GM18861 (cell line): Measurements from ENCODE around the gene PCDH1.

Experiments used
- ATAC-seq: cut with Tn5 transposase; IDR thresholded peaks from one replicate; pipeline ENCODE4 v1.9.1; 2021; ENCODE audit not compliant: unreplicated experiment

The PCDH1 gene

GRCh38 chr5:141857226-141857625, 21.0 kb downstream of the PCDH1 start:
- ATAC-seq = no peak

DNA sequence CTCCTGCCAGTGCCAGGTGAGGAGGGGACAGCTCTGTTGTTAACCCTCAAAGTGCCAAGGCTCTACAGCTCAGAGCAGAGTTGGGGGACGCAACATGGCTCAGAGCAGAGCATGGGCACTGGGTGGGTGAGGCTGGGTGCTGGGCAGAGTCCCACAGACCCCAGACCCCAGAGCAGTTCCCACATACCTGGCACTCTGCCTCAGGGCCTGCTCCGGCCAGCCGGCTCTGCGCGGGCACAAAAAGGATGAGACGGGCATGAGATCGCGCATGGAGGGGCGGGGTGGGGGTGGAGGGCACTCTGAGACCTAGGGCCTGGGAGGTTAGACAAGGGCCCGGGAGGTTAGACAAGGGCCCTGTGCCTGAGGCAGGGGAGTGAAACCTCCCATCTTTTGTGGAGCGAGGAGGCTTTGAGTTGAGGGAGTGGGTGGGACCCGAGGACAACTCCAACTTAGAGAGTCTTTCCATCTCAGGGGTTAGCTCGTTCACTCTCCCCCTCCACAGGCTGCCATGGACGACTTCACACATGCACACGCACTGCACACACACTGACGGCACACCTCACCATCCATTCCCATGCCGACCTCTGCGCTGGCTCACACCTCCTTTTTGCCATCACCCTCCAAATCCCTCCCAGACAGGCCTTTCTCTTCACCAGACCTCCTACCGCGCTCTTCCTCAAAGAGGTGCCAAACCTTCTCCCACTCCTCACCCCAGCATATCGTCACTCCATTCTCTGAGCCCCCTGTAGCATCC, 22.0 kb downstream of the PCDH1 start:
- ATAC-seq = no peak

DNA sequence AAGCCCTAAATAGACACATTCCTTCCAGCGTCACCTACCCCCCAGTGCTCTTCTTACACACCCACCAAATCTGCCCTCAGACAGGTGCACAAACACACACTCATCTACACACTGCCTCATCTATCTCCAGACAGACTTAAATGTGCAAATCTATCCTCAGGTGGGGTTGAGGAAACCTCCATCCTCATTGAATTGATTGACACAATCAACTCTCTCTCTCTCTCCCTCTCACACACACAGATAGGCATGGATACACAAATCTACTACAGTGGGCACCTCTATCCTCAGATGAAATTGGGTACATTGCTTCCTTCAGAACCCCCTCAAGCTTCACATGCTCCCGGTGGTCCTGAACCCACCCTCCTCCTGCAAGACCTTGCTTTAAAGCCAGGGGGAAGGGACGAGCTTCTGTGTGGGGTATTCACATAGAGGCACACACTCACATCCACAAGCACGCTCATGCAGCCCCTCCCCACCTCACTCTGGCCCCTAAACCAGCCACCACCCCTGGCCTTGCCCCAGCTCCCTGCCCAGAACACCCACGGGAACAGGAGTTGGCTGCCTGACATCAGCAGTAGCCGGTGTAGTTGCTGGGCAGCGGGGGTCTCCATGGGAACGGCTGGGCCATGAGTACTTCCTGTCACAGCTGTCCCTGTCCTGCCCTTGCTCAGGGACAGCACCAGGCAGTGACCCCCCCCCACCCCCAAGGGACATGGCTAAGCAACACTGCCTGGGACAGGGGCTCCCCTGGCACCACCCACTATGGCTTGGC, 22.8 kb downstream of the PCDH1 start:
- no peak for ATAC-seq

GRCh38 chr5:141853895-141854626, 24.1 kb downstream of the PCDH1 start:
- no peak for ATAC-seq

- no peak for ATAC-seq
These were observed 25.8 kb downstream of the PCDH1 start for GRCh38 chr5:141852448-141852847.

- no peak for ATAC-seq
These were observed 26.9 kb downstream of the PCDH1 start for GRCh38 chr5:141851195-141851874.

DNA sequence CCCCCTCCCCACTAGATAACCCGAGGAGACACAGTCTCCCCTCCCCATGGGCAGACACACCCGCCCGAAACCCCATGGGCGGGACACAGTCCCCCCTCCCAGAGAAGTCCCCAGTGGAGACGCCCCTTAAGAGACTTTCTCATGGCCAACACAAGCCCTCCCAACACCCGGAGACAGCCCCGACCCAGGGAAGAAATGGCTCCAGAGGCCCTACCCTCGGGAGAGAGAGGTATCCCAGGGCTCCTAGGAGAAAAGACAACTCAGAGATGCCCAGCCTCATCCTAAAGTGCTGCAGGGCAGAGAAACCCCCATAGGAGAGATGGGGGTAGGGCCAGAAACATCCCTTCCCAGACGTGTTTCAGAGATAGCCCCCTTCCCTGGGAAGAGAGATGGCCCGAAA, 27.4 kb downstream of the PCDH1 start:
- ATAC-seq = no peak

GRCh38 chr5:141850244-141850768, 27.9 kb downstream of the PCDH1 start:
- ATAC-seq = no peak

GRCh38 chr5:141849415-141850243, 28.6 kb downstream of the PCDH1 start:
- no peak for ATAC-seq

DNA sequence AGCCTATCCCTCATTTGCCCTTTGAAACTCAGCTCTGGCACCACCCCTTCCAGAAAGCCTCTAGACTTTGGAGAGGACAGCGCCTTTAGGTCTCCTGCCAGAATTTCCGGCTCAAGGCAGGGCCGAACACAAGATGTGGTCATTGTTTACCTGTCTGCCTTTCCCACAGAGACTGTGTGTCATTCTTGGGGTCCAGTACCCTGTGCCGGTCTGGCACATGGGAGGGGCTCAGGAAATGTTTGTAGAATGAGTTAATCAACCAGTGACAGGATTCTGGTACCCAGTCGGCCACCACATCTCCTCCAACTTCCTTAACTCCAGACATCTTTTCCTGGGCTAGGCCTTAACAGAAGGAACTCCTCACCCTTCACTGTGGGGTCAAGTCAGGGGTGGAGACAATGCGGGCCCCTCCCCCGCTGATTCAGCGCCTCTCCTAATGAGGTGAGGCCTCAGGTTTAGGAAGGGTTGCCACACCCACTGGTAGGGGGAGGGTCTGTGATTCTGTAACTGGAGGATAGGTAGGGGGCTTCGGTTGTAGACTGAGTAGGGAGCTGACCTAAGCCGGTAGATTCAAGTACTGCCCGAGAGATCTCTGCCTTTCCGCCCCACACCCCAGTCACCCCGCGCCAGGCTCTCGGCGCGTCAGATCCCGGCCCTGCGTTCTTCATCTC, 29.3 kb downstream of the PCDH1 start:
- no peak for ATAC-seq

- ATAC-seq = no peak
These were observed 32.2 kb downstream of the PCDH1 start for GRCh38 chr5:141846031-141846430.

DNA sequence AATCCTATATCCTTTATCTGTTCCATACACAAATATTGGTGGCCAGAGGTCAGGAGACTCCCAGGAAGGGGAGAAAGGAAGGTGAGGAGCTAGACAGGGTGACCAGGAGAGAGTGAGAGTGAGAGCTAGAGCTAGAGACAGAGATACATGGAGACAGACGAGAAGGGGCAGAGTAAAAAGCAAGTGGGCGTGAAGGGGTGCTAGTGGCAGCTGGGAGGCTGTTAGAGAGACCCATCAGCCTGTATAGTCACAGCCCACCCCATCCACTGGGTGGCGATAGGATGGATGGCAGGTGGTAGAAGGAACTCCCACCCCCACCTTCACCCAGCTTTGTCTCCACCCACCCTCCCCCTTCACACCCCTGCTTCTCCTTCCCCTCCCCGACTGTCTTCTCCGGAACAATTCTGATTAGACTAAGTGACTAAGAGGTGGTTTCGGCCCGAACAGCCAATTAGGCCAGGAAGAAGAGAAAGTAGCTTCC, 32.8 kb downstream of the PCDH1 start:
- no peak for ATAC-seq

- ATAC-seq = no peak
These were observed 33.7 kb downstream of the PCDH1 start for GRCh38 chr5:141844414-141845097.

DNA sequence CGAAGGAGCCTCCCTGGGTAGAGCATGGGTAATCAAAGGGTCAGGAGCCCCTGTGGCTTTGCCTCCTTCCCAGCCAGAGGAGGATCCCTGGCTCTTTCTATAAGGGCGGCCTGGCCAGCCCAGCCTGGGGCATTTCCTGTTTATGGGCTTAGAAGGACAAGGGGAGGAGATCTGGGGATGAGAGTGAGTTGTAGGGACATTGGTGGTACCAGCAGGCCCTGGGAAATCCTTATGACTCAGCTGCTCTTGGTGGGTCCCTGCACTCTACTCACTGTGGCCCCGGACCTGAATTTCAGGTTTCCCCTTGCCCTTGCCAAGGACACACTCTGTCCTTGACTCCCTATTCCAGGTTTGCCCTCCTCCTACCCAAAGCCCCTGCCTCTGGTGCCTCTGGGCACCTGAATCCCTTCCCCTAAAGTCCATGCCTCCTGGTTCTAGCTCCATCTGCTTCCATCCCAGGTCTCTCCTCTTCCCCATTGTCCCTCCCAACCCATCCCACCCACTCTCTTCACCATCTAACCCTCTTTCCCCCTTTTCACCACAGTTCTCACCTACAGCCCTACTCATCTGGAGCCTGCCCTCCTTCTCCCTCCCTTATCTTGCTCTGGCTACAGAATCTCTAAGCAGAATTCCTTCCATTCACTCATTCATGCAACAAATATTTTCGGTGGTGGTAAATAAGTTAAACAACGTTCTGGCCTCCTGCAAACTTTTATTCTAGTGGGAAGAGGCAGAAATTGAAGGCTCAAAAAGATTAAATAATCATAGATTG, 34.9 kb downstream of the PCDH1 start:
- no peak for ATAC-seq

DNA sequence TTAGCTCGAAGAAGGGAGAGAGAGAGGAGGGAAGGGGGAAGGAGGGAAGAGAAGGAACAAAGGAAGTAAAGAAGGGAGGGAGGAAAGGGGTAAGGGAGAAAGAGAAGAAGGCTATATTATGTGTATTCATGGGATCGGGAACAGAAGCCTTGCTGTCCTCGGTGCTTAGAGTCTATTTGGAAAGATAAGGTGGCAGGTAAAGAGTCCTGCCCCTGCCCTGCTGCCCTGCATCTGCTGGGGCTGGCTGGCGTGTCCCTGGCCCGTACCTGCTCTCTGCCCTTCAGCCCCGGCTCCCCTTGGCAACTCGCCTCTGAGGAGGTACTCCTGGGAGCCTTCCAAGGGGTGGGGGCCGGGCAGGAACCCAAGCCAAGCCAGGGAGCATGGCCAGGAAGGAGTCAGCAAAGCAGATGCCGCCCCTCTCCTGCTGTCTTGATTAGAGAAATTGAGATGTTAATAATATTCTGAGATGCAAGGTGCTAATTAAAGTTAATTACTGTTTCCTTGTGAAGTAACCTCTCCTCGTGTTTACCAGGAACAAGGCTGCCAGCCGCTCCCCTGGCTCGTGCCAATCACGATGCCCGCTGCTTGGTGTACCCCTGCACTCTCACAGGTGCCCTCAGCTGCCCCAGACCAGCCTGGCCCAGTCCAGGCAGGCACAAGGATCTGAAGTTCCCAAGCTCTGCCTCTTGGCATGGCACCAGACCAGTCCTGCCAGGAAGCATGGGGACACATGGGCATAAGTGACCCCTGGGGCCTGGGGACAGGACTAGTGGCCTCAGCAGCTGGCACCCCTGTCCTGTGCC, 36.6 kb downstream of the PCDH1 start:
- no peak for ATAC-seq

DNA sequence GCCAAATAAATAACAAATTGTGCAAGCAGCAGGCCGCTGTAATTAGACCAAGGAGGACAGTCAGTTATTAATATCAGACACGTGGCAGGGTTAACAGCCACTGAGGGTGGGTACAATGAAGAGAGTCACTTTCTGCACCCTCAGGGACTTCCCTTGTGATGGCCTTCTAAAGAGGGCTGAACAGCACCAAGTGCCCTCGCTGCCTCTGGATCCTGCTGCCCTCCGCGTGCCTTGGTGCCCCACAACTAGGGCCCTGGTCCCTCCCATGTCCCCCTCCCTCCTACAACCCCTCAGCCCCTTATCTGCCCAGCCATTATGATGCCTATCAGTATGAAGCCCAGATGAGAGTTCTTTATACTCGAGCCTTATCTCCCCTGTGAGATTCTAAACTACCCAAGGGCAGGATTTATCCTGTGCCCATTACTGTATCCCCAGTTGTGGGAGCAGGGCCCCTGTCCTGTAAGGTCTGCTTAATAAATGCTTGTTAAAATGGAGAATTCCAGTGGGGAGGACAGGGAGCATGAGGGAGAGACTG, 37.3 kb downstream of the PCDH1 start:
- no peak for ATAC-seq

- ATAC-seq = no peak
These were observed 37.9 kb downstream of the PCDH1 start for GRCh38 chr5:141840280-141840812.
